ENCODE results near the gene PDE2A.
A peak's percentile ranks its signal among the peaks of the same experiment; 100 is the strongest.

GRCh38 chr11:72609045-72609444 is 65.2 kb downstream of the PDE2A start:
- peak; percentile 79 for TF ChIP-seq CTCF (IDR thresholded peaks at IDR 0.05; ENCODE audit: low read depth, low read length)
- no peak for TF ChIP-seq POLR2A (IDR thresholded peaks at IDR 0.05; ENCODE audit: extremely low read depth, insufficient read length)
- no peak for TF ChIP-seq MYC (IDR thresholded peaks at IDR 0.05; ENCODE audit: low read depth, low read length)
